Lower leg skin (tissue), 3 donors: ENCODE data around the gene ST6GALNAC3.

Experiments
- POLR2A ChIP-seq, 2 donors: fragments of 450-650 bp; IDR thresholded peaks; one replicate each; pipeline ENCODE4 v1.6.1; 2016 to 2017; ENCODE audit warnings: antibody characterized with exemption in 2 of 2, mild to moderate bottlenecking in 1 of 2, moderate library complexity in 1 of 2
- TF ChIP-seq, protein P1 (sequence below), 3 donors: fragments of 450-650 bp; IDR thresholded peaks; one replicate each; pipeline ENCODE4 v1.5.1; 2016; ENCODE audit warnings: antibody characterized with exemption in 3 of 3, mild to moderate bottlenecking in 3 of 3, moderate library complexity in 2 of 3

DNA sequence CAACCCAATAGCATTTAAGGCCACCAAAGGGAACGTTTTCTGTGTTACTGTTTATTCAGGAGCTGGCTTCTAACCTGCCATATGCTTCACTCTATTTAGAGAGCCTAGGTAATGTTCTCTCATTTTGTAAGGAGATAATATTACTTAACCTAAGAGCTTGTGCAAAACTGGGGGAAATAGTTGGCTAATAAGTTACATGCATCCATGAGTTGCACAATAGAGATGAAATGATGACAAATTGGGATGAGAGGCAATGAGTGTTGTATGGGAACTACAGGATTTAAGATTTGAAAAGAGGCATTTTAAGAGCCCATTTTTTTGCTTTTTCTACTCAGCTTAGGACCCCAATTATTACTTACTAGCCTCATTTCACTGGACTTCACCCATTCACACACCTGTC lies 151.0 kb downstream of the ST6GALNAC3 start:
- TF ChIP-seq, protein P1, sequence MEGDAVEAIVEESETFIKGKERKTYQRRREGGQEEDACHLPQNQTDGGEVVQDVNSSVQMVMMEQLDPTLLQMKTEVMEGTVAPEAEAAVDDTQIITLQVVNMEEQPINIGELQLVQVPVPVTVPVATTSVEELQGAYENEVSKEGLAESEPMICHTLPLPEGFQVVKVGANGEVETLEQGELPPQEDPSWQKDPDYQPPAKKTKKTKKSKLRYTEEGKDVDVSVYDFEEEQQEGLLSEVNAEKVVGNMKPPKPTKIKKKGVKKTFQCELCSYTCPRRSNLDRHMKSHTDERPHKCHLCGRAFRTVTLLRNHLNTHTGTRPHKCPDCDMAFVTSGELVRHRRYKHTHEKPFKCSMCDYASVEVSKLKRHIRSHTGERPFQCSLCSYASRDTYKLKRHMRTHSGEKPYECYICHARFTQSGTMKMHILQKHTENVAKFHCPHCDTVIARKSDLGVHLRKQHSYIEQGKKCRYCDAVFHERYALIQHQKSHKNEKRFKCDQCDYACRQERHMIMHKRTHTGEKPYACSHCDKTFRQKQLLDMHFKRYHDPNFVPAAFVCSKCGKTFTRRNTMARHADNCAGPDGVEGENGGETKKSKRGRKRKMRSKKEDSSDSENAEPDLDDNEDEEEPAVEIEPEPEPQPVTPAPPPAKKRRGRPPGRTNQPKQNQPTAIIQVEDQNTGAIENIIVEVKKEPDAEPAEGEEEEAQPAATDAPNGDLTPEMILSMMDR (IDR thresholded peaks at IDR 0.05): no peak
- no peak for TF ChIP-seq POLR2A (IDR thresholded peaks at IDR 0.05)
